ENCODE data around the gene NUP205.

Gene NUP205

GRCh38 chr7:135522509-135522908 lies 35.2 kb upstream of the NUP205 start:
- no peak for DNase-seq
- no peaks in the 10 kb centered on the region for H3K9me2 ChIP-seq (replicated peaks; ENCODE audit: insufficient read depth, low read length)
- H2AFZ ChIP-seq (ENCODE audit: low read length): no peak overlapping the region
- no peak overlapping the region for H3K27ac ChIP-seq (ENCODE audit: low read length)
- H3K4me1 ChIP-seq (ENCODE audit: low read length): no peaks in the 10 kb centered on the region
- no peaks in the 10 kb centered on the region for H3K27me3 ChIP-seq (replicated peaks; ENCODE audit: insufficient read depth, low read length)
- H4K20me1 ChIP-seq (ENCODE audit: insufficient read depth, low read length): no peaks in the 10 kb centered on the region
- no peak overlapping the region for H3K9ac ChIP-seq (ENCODE audit: low read length)
- no peaks in the 10 kb centered on the region for H3K9me3 ChIP-seq (replicated peaks; ENCODE audit: insufficient read depth, low read length)
- no peaks in the 10 kb centered on the region for H3K79me2 ChIP-seq (ENCODE audit: low read length)
- TF ChIP-seq EZH2 (optimal IDR thresholded peaks at IDR 0.05; ENCODE audit: low read depth, low read length) (no peak), CTCF (IDR thresholded peaks at IDR 0.05; ENCODE audit: low read length) (no peak), EZH2phosphoT487 (IDR thresholded peaks at IDR 0.05; ENCODE audit: low read length) (no peak)
- H3K4me3 ChIP-seq (ENCODE audit: low read length): no peak overlapping the region
- H3K36me3 ChIP-seq (replicated peaks; ENCODE audit: insufficient read depth, low read length): no peaks in the 10 kb centered on the region
- H3F3A ChIP-seq (ENCODE audit: insufficient read depth, low read length): no peaks in the 10 kb centered on the region
- H3K4me2 ChIP-seq (ENCODE audit: low read depth, low read length): no peak overlapping the region

- no peak for TF ChIP-seq EZH2 (optimal IDR thresholded peaks at IDR 0.05; ENCODE audit: low read depth, low read length)
- Histone ChIP-seq H3K27me3 (replicated peaks; ENCODE audit: insufficient read depth, low read length) (no peaks in the 10 kb centered on the region), H3K9me3 (replicated peaks; ENCODE audit: insufficient read depth, low read length) (no peaks in the 10 kb centered on the region), H3K36me3 (replicated peaks; ENCODE audit: insufficient read depth, low read length) (no peaks in the 10 kb centered on the region), H3F3A (ENCODE audit: insufficient read depth, low read length) (no peaks in the 10 kb centered on the region), H3K4me1 (ENCODE audit: low read length) (no peaks in the 10 kb centered on the region), H3K79me2 (ENCODE audit: low read length) (no peaks in the 10 kb centered on the region), H3K9me2 (replicated peaks; ENCODE audit: insufficient read depth, low read length) (no peaks in the 10 kb centered on the region), H3K27ac (ENCODE audit: low read length) (no peak overlapping the region), H3K4me3 (ENCODE audit: low read length) (no peak overlapping the region), H4K20me1 (ENCODE audit: insufficient read depth, low read length) (no peaks in the 10 kb centered on the region), H3K4me2 (ENCODE audit: low read depth, low read length) (no peak overlapping the region), H3K9ac (ENCODE audit: low read length) (no peak overlapping the region), H2AFZ (ENCODE audit: low read length) (no peak overlapping the region)
- no peak for DNase-seq
These were observed 34.6 kb upstream of the NUP205 start for GRCh38 chr7:135523146-135523545.

GRCh38 chr7:135525426-135525825 lies 32.3 kb upstream of the NUP205 start:
- no peaks in the 10 kb centered on the region for H3K27me3 ChIP-seq (replicated peaks; ENCODE audit: insufficient read depth, low read length)
- TF ChIP-seq CTCF (IDR thresholded peaks at IDR 0.05; ENCODE audit: low read length): no peak
- no peak for TF ChIP-seq EZH2phosphoT487 (IDR thresholded peaks at IDR 0.05; ENCODE audit: low read length)
- no peak for TF ChIP-seq EZH2 (optimal IDR thresholded peaks at IDR 0.05; ENCODE audit: low read depth, low read length)

GRCh38 chr7:135527025-135527424 lies 30.7 kb upstream of the NUP205 start:
- Histone ChIP-seq H3K9ac (ENCODE audit: low read length) (no peak overlapping the region), H3K4me2 (ENCODE audit: low read depth, low read length) (no peak overlapping the region), H3K79me2 (ENCODE audit: low read length) (no peaks in the 10 kb centered on the region), H3K27me3 (replicated peaks; ENCODE audit: insufficient read depth, low read length) (no peaks in the 10 kb centered on the region), H3F3A (ENCODE audit: insufficient read depth, low read length) (no peaks in the 10 kb centered on the region), H3K4me1 (ENCODE audit: low read length) (no peaks in the 10 kb centered on the region), H3K9me3 (replicated peaks; ENCODE audit: insufficient read depth, low read length) (no peaks in the 10 kb centered on the region), H3K36me3 (replicated peaks; ENCODE audit: insufficient read depth, low read length) (no peaks in the 10 kb centered on the region), H3K9me2 (replicated peaks; ENCODE audit: insufficient read depth, low read length) (no peaks in the 10 kb centered on the region), H4K20me1 (ENCODE audit: insufficient read depth, low read length) (no peaks in the 10 kb centered on the region), H3K4me3 (ENCODE audit: low read length) (no peak overlapping the region), H3K27ac (ENCODE audit: low read length) (no peak overlapping the region), H2AFZ (ENCODE audit: low read length) (no peak overlapping the region)
- no peak for DNase-seq
- TF ChIP-seq EZH2 (optimal IDR thresholded peaks at IDR 0.05; ENCODE audit: low read depth, low read length) (no peak), CTCF (IDR thresholded peaks at IDR 0.05; ENCODE audit: low read length) (no peak), EZH2phosphoT487 (IDR thresholded peaks at IDR 0.05; ENCODE audit: low read length) (no peak)

More at GRCh38 chr7:135525426-135525825, 32.3 kb upstream of the NUP205 start:
- Histone ChIP-seq H3K4me2 (ENCODE audit: low read depth, low read length) (no peak overlapping the region), H3K4me3 (ENCODE audit: low read length) (no peak overlapping the region), H3K79me2 (ENCODE audit: low read length) (no peaks in the 10 kb centered on the region), H3K4me1 (ENCODE audit: low read length) (no peaks in the 10 kb centered on the region), H3K9me3 (replicated peaks; ENCODE audit: insufficient read depth, low read length) (no peaks in the 10 kb centered on the region), H4K20me1 (ENCODE audit: insufficient read depth, low read length) (no peaks in the 10 kb centered on the region), H3K9ac (ENCODE audit: low read length) (no peak overlapping the region), H2AFZ (ENCODE audit: low read length) (no peak overlapping the region), H3K27ac (ENCODE audit: low read length) (no peak overlapping the region), H3K36me3 (replicated peaks; ENCODE audit: insufficient read depth, low read length) (no peaks in the 10 kb centered on the region), H3K9me2 (replicated peaks; ENCODE audit: insufficient read depth, low read length) (no peaks in the 10 kb centered on the region), H3F3A (ENCODE audit: insufficient read depth, low read length) (no peaks in the 10 kb centered on the region)
- no peak for DNase-seq
